Erythroblast (primary cell): ENCODE results near the gene CDKL1.

ENCODE experiments used
- GATA1 ChIP-seq: IDR thresholded peaks from 2 replicates; pipeline ENCODE4 v1.6.1; 2011; ENCODE audit warnings: low read depth, mild to moderate bottlenecking, control low read depth, low read length, moderate library complexity
- POLR2A ChIP-seq: IDR thresholded peaks from 2 replicates; pipeline ENCODE4 v1.6.1; 2011; ENCODE audit warnings: mild to moderate bottlenecking, low read length

- TF ChIP-seq POLR2A (no peak), GATA1 (no peak)
Observed at GRCh38 chr14:50319721-50320120, 77.0 kb downstream of the CDKL1 start.
